ENCODE data around the gene CDH13. TPM values are rescaled to one million over a fixed set of nuclear protein-coding genes. Genes with fewer than 3 reads are reported as not detected.

Gene CDH13
- total and polyA plus RNA-seq, 9 of the 15 experiments (the other 6 are each of a cell fraction or from before 2014, with no cell fraction given) = 0.03 TPM; not detected in 8

DNA sequence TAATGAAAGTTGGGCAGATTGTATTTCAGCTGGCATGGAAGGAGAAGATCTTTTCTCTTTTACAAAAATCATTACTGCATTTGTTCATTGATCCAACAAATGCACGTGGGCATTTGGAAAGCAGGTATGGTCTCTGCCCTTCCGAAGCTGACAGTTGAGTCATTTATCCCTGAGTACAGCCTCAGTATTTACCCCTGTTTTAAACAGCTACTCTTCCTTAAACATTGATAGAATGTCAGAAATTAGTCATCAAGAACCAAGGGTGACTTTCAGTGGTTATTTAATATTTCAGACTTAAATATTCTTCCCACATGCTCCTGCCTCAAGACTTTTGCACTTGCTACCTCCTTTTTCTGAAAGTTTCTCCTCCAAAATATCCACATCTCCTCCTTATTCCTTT lies 954.3 kb downstream of the CDH13 start (continued):
- no peak for TF ChIP-seq MGA (IDR thresholded peaks at IDR 0.05)
- no peak for TF ChIP-seq MTA2 (IDR thresholded peaks at IDR 0.05; ENCODE audit: low read depth)
- TF ChIP-seq BRD4 (IDR thresholded peaks at IDR 0.05) = no peak
- TF ChIP-seq JUNB (CRISPR knock-in tag; conservative IDR thresholded peaks at IDR 0.05) = no peak

All from K562 (cell line).